ENCODE measurements around the gene ITGB1BP2. TPM values are rescaled to one million over a fixed set of nuclear protein-coding genes. Genes with fewer than 3 reads are reported as not detected.

The ITGB1BP2 gene
- total and polyA plus RNA-seq, 2 of the 13 experiments (the other 11 are each of a cell fraction or from before 2014, with no cell fraction given): 0.90 to 2.2 TPM

DNA sequence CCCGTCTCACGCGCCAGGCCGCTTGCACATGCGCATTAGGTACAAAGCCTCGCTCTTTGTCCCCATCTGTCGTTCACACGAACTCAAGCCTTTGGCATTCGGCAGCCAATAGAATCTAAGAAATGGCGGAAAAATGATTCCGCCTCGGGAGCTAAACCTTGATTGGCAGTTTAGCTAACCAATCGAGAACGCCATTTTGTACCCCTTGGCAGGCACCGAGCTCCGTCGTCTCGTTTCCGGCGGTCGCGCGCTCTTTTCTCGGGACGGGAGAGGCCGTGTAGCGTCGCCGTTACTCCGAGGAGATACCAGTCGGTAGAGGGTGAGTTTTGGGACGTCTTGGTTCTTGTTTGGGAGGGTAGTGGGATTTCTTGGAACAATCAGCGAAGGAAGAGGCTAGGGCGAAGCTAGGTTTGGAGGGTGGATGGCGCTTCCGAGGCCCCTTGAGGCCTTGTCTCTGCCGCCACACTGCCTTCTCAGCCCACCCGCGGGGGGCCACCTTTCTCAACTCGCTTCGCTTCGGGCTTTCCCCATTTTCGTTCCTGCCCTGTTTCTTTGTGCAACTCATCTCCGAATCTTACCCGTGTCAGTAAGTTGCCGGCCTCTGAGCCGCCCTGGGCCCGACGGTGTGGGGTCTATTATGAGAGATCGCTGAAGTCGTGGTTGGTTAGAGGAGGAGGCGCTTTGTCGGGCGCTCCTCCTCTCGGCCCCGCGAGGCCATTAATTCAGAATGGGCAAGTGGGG is 18.0 kb upstream of the ITGB1BP2 start, which contains the start of gene NONO (continued):
- TF ChIP-seq, protein P1, sequence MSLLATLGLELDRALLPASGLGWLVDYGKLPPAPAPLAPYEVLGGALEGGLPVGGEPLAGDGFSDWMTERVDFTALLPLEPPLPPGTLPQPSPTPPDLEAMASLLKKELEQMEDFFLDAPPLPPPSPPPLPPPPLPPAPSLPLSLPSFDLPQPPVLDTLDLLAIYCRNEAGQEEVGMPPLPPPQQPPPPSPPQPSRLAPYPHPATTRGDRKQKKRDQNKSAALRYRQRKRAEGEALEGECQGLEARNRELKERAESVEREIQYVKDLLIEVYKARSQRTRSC (CRISPR knock-in tag; IDR thresholded peaks at IDR 0.05; ENCODE audit: low read depth): no peak
- TF ChIP-seq SMARCC2 (IDR thresholded peaks at IDR 0.05): no peak
- no peak for TF ChIP-seq ZFP90 (CRISPR knock-in tag; IDR thresholded peaks at IDR 0.05; ENCODE audit: borderline replicate concordance)
- peak; percentile 56; the same call in 1 of the 2 replicates for TF ChIP-seq ZNF501 (CRISPR knock-in tag; IDR thresholded peaks at IDR 0.05)
- TF ChIP-seq, protein P2, sequence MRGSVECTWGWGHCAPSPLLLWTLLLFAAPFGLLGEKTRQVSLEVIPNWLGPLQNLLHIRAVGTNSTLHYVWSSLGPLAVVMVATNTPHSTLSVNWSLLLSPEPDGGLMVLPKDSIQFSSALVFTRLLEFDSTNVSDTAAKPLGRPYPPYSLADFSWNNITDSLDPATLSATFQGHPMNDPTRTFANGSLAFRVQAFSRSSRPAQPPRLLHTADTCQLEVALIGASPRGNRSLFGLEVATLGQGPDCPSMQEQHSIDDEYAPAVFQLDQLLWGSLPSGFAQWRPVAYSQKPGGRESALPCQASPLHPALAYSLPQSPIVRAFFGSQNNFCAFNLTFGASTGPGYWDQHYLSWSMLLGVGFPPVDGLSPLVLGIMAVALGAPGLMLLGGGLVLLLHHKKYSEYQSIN (CRISPR knock-in tag; IDR thresholded peaks at IDR 0.05; ENCODE audit: borderline replicate concordance): no peak
- 0 out of 2 replicates have a peak, but pooled peaks have one; percentile 22 for TF ChIP-seq MAZ (IDR thresholded peaks at IDR 0.05; ENCODE audit: borderline replicate concordance, low read depth, low read length)
- TF ChIP-seq MAZ (CRISPR knock-in tag; IDR thresholded peaks at IDR 0.05; ENCODE audit: low read depth): no peak
- TF ChIP-seq, protein P3, sequence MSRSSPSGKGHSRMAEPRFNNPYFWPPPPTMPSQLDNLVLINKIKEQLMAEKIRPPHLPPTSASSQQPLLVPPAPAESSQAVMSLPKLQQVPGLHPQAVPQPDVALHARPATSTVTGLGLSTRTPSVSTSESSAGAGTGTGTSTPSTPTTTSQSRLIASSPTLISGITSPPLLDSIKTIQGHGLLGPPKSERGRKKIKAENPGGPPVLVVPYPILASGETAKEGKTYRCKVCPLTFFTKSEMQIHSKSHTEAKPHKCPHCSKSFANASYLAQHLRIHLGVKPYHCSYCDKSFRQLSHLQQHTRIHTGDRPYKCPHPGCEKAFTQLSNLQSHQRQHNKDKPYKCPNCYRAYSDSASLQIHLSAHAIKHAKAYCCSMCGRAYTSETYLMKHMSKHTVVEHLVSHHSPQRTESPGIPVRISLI (CRISPR knock-in tag; IDR thresholded peaks at IDR 0.05; ENCODE audit: borderline replicate concordance): no peak
- TF ChIP-seq ZNF563 (CRISPR knock-in tag; IDR thresholded peaks at IDR 0.05): no peak
- TF ChIP-seq, protein P4, sequence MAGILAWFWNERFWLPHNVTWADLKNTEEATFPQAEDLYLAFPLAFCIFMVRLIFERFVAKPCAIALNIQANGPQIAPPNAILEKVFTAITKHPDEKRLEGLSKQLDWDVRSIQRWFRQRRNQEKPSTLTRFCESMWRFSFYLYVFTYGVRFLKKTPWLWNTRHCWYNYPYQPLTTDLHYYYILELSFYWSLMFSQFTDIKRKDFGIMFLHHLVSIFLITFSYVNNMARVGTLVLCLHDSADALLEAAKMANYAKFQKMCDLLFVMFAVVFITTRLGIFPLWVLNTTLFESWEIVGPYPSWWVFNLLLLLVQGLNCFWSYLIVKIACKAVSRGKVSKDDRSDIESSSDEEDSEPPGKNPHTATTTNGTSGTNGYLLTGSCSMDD (CRISPR knock-in tag; IDR thresholded peaks at IDR 0.05): no peak
- no peak for TF ChIP-seq CC2D1A (CRISPR knock-in tag; IDR thresholded peaks at IDR 0.05)
- TF ChIP-seq ZNF460 (CRISPR knock-in tag; IDR thresholded peaks at IDR 0.05; ENCODE audit: borderline replicate concordance): no peak
- TF ChIP-seq NONO (IDR thresholded peaks at IDR 0.05): no peak
- no peak for TF ChIP-seq NONO (CRISPR knock-in tag; conservative IDR thresholded peaks at IDR 0.05)
- no peak for TF ChIP-seq NCOA5 (CRISPR knock-in tag; IDR thresholded peaks at IDR 0.05)
- no peak for TF ChIP-seq XRCC5 (optimal IDR thresholded peaks at IDR 0.05; ENCODE audit: low read length)
- no peak for TF ChIP-seq ZBTB1 (CRISPR knock-in tag; IDR thresholded peaks at IDR 0.05; ENCODE audit: borderline replicate concordance)
- no peak for TF ChIP-seq TCF12 (IDR thresholded peaks at IDR 0.05)
- TF ChIP-seq TCF12 (CRISPR knock-in tag; IDR thresholded peaks at IDR 0.05): no peak
- TF ChIP-seq ZNF589 (CRISPR knock-in tag; conservative IDR thresholded peaks at IDR 0.05): no peak
- TF ChIP-seq, protein P5, sequence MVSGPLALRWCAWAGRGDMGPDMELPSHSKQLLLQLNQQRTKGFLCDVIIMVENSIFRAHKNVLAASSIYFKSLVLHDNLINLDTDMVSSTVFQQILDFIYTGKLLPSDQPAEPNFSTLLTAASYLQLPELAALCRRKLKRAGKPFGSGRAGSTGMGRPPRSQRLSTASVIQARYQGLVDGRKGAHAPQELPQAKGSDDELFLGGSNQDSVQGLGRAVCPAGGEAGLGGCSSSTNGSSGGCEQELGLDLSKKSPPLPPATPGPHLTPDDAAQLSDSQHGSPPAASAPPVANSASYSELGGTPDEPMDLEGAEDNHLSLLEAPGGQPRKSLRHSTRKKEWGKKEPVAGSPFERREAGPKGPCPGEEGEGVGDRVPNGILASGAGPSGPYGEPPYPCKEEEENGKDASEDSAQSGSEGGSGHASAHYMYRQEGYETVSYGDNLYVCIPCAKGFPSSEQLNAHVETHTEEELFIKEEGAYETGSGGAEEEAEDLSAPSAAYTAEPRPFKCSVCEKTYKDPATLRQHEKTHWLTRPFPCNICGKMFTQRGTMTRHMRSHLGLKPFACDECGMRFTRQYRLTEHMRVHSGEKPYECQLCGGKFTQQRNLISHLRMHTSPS (CRISPR knock-in tag; IDR thresholded peaks at IDR 0.05; ENCODE audit: low read depth): no peak
- no peak for TF ChIP-seq RBM22 (optimal IDR thresholded peaks at IDR 0.05; ENCODE audit: low read length)
- TF ChIP-seq ZNF343 (CRISPR knock-in tag; IDR thresholded peaks at IDR 0.05): no peak
- no peak for TF ChIP-seq ZNF317 (CRISPR knock-in tag; IDR thresholded peaks at IDR 0.05)
- TF ChIP-seq SATB2 (CRISPR knock-in tag; IDR thresholded peaks at IDR 0.05): no peak
